PFSK-1 (cell line): ENCODE data around the gene HSPG2.

ENCODE experiments used
- FOXP2 ChIP-seq: optimal IDR thresholded peaks from 2 replicates; pipeline ENCODE3; 2011; ENCODE audit warnings: borderline replicate concordance, control low read depth, inconsistent platforms; ENCODE audit not compliant: insufficient read depth; ENCODE audit errors: extremely low read length, extremely low read depth
- POLR2AphosphoS5 ChIP-seq: IDR thresholded peaks from 2 replicates; pipeline ENCODE4 v1.6.1; 2012; ENCODE audit warnings: low read depth, mild to moderate bottlenecking, control low read depth, low read length, moderate library complexity
- SIN3A ChIP-seq: IDR thresholded peaks from 2 replicates; pipeline ENCODE4 v1.6.1; 2012; ENCODE audit warnings: mild to moderate bottlenecking, low read length, moderate library complexity, borderline replicate concordance; ENCODE audit not compliant: insufficient read depth
- TAF1 ChIP-seq: IDR thresholded peaks from 2 replicates; pipeline ENCODE4 v1.6.1; 2012; ENCODE audit warnings: low read length, control low read depth, borderline replicate concordance; ENCODE audit not compliant: insufficient read depth
- TF ChIP-seq, protein P1 (sequence below), 2 experiments: IDR thresholded peaks; 2 replicates each; pipeline versions ENCODE4 v1.6.1 to v1.8.0; 2011 to 2012; ENCODE audit warnings: low read depth in 2 of 2, low read length in 2 of 2, control low read depth in 1 of 2, inconsistent platforms in 1 of 2, mild to moderate bottlenecking in 1 of 2, moderate library complexity in 1 of 2; ENCODE audit not compliant: insufficient read depth in 1 of 2

Gene HSPG2

DNA sequence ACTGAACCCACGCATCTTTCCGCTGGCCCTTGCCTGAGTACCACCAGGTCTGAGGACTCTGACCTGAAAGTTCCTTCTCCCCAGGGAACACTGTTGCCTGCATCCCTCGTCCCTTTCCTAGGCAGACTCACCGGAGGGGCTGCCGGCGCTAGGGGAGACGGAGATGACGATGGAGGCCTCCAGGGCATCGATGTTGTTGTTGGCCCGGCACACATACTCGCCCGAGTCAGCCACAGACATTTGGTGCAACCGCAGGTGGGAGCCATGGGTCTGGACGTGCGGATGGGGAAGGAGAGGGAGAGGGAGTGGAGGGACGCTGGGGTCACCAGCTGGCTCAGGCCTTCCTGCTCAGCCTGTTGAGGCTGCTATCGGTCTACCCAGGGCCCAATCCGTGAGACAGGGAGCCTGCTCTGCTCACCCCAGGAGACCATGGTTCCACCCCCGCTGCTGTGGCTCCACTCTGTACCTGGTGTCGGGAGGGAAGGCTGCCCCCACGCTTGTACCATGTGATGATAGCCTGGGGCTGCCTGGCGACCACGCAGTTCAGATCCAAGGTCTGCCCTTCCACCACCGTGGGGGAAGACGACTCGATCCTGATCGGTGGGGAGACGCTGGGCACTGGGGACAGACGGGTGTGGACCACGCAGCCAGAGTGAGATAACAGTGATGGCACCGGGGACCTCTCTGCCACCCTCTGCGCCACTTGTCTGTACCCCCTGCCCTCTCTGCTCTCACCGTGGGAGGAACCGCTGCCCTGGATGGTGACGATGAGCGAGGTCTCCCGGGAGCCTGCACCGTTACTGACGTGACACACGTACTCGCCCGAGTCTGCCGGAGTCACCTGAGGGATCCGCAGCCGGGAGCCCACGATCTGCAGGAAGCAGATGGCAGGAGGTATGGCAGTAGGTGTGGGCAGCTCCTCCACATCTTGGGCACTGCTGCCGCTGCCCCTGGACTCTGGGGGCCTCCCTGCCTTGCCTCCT lies 89.6 kb downstream of the HSPG2 start:
- TF ChIP-seq POLR2AphosphoS5 (no peak), SIN3A (no peak), TAF1 (no peak), FOXP2 (no peak)
- TF ChIP-seq, protein P1, sequence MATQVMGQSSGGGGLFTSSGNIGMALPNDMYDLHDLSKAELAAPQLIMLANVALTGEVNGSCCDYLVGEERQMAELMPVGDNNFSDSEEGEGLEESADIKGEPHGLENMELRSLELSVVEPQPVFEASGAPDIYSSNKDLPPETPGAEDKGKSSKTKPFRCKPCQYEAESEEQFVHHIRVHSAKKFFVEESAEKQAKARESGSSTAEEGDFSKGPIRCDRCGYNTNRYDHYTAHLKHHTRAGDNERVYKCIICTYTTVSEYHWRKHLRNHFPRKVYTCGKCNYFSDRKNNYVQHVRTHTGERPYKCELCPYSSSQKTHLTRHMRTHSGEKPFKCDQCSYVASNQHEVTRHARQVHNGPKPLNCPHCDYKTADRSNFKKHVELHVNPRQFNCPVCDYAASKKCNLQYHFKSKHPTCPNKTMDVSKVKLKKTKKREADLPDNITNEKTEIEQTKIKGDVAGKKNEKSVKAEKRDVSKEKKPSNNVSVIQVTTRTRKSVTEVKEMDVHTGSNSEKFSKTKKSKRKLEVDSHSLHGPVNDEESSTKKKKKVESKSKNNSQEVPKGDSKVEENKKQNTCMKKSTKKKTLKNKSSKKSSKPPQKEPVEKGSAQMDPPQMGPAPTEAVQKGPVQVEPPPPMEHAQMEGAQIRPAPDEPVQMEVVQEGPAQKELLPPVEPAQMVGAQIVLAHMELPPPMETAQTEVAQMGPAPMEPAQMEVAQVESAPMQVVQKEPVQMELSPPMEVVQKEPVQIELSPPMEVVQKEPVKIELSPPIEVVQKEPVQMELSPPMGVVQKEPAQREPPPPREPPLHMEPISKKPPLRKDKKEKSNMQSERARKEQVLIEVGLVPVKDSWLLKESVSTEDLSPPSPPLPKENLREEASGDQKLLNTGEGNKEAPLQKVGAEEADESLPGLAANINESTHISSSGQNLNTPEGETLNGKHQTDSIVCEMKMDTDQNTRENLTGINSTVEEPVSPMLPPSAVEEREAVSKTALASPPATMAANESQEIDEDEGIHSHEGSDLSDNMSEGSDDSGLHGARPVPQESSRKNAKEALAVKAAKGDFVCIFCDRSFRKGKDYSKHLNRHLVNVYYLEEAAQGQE (IDR thresholded peaks at IDR 0.05; ENCODE audit: insufficient read depth in 1 of 2, low read depth in 2 of 2, low read length in 2 of 2) = no peak

DNA sequence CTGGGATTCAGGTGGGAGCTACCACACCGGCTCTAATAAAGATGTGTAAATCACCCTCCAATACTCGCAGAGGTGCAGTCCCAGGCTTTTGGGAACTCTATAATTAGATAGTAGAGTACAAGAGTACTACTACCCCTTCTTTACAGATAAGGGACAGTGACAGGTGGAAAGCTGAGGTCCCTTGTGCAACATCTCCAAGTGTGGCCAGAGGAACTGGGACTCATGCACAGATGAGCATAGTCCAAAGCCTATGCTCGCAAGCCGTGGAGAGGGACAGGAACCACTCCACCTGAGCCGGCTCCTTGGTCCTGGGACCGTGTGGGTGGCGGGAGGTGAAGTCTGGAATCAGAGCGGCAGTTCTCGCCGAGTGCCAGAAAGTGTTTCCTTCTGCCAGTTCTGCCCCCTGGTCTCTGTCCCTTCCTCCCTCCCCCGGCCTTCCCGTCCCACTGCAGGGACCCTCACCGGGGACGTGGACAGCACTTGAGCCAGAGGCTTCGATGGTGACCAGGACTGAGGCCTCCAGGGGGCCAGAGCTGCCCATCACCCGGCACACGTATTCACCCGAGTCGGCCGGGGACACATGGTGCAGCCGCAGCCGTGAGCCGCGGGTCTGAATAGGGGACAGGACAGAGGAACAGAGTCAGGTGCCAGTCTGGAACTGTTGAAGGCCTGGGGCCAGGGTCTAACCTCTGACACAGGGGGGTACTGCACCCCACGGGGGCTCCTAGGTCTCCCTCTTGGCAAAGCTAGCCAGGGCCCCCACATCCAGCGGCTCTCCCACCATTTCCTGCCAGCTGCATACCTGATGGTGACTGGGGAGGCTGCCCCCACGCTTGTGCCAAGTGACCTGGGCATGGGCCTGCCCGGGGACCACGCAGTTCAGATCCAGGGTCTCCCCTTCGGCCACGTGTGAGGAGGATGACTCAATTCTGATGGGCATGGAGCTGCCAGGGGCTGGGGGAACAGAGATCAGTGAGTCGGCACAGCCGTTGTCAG lies 91.2 kb downstream of the HSPG2 start:
- no peak for TF ChIP-seq TAF1
- no peak for TF ChIP-seq POLR2AphosphoS5
- no peak for TF ChIP-seq FOXP2
- TF ChIP-seq, protein P1 (IDR thresholded peaks at IDR 0.05; ENCODE audit: insufficient read depth in 1 of 2, low read depth in 2 of 2, low read length in 2 of 2) = no peak
- TF ChIP-seq SIN3A = no peak

DNA sequence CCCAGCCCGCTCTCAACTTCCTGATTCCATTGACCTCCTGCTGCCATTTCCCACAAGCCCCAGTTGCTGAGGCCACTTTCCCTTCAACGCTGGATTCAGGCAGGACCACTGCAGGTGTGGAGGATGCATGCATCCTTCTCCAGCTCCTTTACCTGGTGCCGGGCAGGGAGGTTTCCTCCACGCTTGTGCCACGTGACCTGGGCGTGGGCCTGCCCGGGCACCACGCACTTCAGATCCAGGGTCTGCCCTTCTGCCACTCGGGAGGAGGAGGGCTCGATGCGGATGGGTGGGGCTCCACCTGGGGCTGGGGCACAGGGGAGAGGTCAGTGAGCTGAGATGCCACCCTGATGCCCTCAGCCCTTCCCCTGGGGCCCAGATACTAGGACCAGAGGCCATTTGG lies 93.1 kb downstream of the HSPG2 start:
- TF ChIP-seq TAF1 = no peak
- no peak for TF ChIP-seq SIN3A
- TF ChIP-seq POLR2AphosphoS5 = no peak
- no peak for TF ChIP-seq FOXP2
- TF ChIP-seq, protein P1 (IDR thresholded peaks at IDR 0.05; ENCODE audit: insufficient read depth in 1 of 2, low read depth in 2 of 2, low read length in 2 of 2) = no peak

DNA sequence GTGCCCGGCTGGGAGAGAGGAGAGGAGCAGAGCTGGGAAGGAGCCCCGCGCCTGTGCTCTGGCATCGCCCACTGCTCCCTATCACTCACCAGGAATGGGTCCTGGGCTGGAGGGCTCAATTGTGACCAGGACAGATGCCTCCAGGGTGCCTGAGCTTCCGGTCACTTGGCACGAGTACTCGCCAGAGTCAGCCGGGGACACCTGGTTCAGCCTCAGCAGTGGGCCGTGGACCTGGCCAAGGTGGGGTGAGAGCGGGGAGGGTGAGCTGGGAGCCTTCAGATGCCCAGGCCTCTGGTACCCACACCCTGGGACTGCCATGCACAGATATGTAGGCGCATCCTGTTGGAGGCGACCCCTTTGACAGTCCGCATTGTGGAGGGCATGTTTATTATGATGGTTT lies 93.9 kb downstream of the HSPG2 start:
- TF ChIP-seq, protein P1 (IDR thresholded peaks at IDR 0.05; ENCODE audit: insufficient read depth in 1 of 2, low read depth in 2 of 2, low read length in 2 of 2) = no peak
- TF ChIP-seq FOXP2 (no peak), SIN3A (no peak), TAF1 (no peak), POLR2AphosphoS5 (no peak)
